Thoracic aorta (tissue), 2 donors: ENCODE results near the gene CRADD. TPM values are rescaled to one million over a fixed set of nuclear protein-coding genes. Genes with fewer than 3 reads are reported as not detected.

Source experiments
- ATAC-seq: fragments of 150-250 bp; one replicate; pipeline ENCODE4 v1.8.0; 2017; ENCODE audit warnings: low read depth; ENCODE audit not compliant: insufficient number of reproducible peaks, low FRiP score
- DNase-seq: peaks from one replicate; pipeline ENCODE4 v3.0.0-alpha.2; 2020; ENCODE audit warnings: low spot score
- H3K27ac ChIP-seq, 2 donors: fragments of 200-600 bp; sonication (generic); 1 replicate in 1 of 2; 2 replicates in 1 of 2; pipeline ENCODE4 v1.5.1; 2016; ENCODE audit warnings: mild to moderate bottlenecking in 2 of 2, moderate library complexity in 2 of 2
- H3K27me3 ChIP-seq: fragments of 200-600 bp; sonication (generic); replicated peaks from 2 replicates; pipeline ENCODE4 v1.6.0; 2016; ENCODE audit warnings: mild to moderate bottlenecking; ENCODE audit not compliant: insufficient read depth
- H3K36me3 ChIP-seq: fragments of 200-600 bp; sonication (generic); one replicate; pipeline ENCODE4 v1.5.1; 2016
- H3K4me1 ChIP-seq, 2 donors: fragments of 200-600 bp; sonication (generic); 1 replicate in 1 of 2; 2 replicates in 1 of 2; pipeline versions ENCODE4 v1.5.1 to v1.6.0; 2016; ENCODE audit warnings: low read depth in 2 of 2, mild to moderate bottlenecking in 1 of 2; ENCODE audit not compliant: control insufficient read depth in 1 of 2
- H3K4me3 ChIP-seq: fragments of 200-600 bp; sonication (generic); 2 replicates; pipeline ENCODE4 v1.5.1; 2016; ENCODE audit warnings: mild to moderate bottlenecking
- H3K9me3 ChIP-seq: fragments of 200-600 bp; sonication (generic); 2 replicates; pipeline ENCODE4 v1.5.1; 2016
- CTCF ChIP-seq: fragments of 200-600 bp; sonication (generic); IDR thresholded peaks from one replicate; pipeline ENCODE4 v1.5.1; 2019; ENCODE audit warnings: antibody characterized with exemption
- total RNA-seq, 2 donors: library from RNA; depleted of rRNA; stranded (reverse); fragments of >200 nt; gene quantifications; one replicate each; pipeline versions ENCODE4 v1.1.0 to v1.2.3, GENCODE V29; 2016

The CRADD gene
- total RNA-seq, 2 donors from 2014 or later = 33.0 to 57.9 TPM

GRCh38 chr12:93746572-93747168 is 69.5 kb downstream of the CRADD start:
- DNase-seq (no peak), ATAC-seq (no peak)
- H3K36me3 ChIP-seq = no peaks in the 10 kb centered on the region
- H3K4me3 ChIP-seq = no peak overlapping the region
- no peak for TF ChIP-seq CTCF
- H3K27me3 ChIP-seq = no peaks in the 10 kb centered on the region
- no peaks in the 10 kb centered on the region for H3K9me3 ChIP-seq
- H3K27ac ChIP-seq = no peak overlapping the region
- H3K4me1 ChIP-seq = peaks cover 6 to 24% of the 10 kb centered on the region in 2 donors

GRCh38 chr12:93748672-93749383 is 71.7 kb downstream of the CRADD start:
- H3K27me3 ChIP-seq = no peaks in the 10 kb centered on the region
- no peak overlapping the region for H3K4me3 ChIP-seq
- no peak for DNase-seq
- no peaks in the 10 kb centered on the region for H3K36me3 ChIP-seq
- H3K4me1 ChIP-seq = peaks cover 6 to 13% of the 10 kb centered on the region in 2 donors
- TF ChIP-seq CTCF = no peak
- no peaks in the 10 kb centered on the region for H3K9me3 ChIP-seq
- no peak overlapping the region for H3K27ac ChIP-seq
- ATAC-seq = no peak

GRCh38 chr12:93749515-93749914 is 72.3 kb downstream of the CRADD start:
- Histone ChIP-seq H3K27me3 (no peaks in the 10 kb centered on the region), H3K4me1 (peaks cover 6 to 10% of the 10 kb centered on the region in 2 donors), H3K27ac (no peak overlapping the region), H3K36me3 (no peaks in the 10 kb centered on the region), H3K9me3 (no peaks in the 10 kb centered on the region), H3K4me3 (no peak overlapping the region)
- DNase-seq (no peak), ATAC-seq (no peak)
- no peak for TF ChIP-seq CTCF

- H3K4me3 ChIP-seq = no peak overlapping the region
- H3K27me3 ChIP-seq = no peaks in the 10 kb centered on the region
- no peaks in the 10 kb centered on the region for H3K36me3 ChIP-seq
- no peak for TF ChIP-seq CTCF
- H3K4me1 ChIP-seq = peaks cover 6 to 10% of the 10 kb centered on the region in 2 donors
- no peak overlapping the region for H3K27ac ChIP-seq
- H3K9me3 ChIP-seq = no peaks in the 10 kb centered on the region
- no peak for ATAC-seq
- no peak for DNase-seq
Observed at GRCh38 chr12:93750056-93750455, 72.9 kb downstream of the CRADD start.

- no peak overlapping the region for H3K4me3 ChIP-seq
- no peak for ATAC-seq
- no peak for DNase-seq
Observed at GRCh38 chr12:93751864-93752610, 74.9 kb downstream of the CRADD start.

More at GRCh38 chr12:93751864-93752610, 74.9 kb downstream of the CRADD start:
- H3K9me3 ChIP-seq = no peaks in the 10 kb centered on the region
- peaks cover under 1 to 2% of the 10 kb centered on the region in 2 donors for H3K4me1 ChIP-seq
- no peak for TF ChIP-seq CTCF
- H3K27me3 ChIP-seq = no peaks in the 10 kb centered on the region
- no peaks in the 10 kb centered on the region for H3K36me3 ChIP-seq
- no peak overlapping the region for H3K27ac ChIP-seq
